Measurements from ENCODE around the gene GLT8D2. TPM values are rescaled to one million over a fixed set of nuclear protein-coding genes. Genes with fewer than 3 reads are reported as not detected.

The GLT8D2 gene
- total and polyA plus RNA-seq, 2 experiments from 2014 or later: 4.2 to 8.5 TPM

GRCh38 chr12:104059963-104060362 is 10.0 kb upstream of the GLT8D2 start (continued):
- TF ChIP-seq ZNF462 (CRISPR knock-in tag; IDR thresholded peaks at IDR 0.05) (no peak), NANOG (IDR thresholded peaks at IDR 0.05; ENCODE audit: borderline replicate concordance) (no peak), EZH2phosphoT487 (IDR thresholded peaks at IDR 0.05; ENCODE audit: unreplicated experiment) (no peak), STAT1 (IDR thresholded peaks at IDR 0.05; ENCODE audit: unreplicated experiment) (no peak), ZNF114 (CRISPR knock-in tag; IDR thresholded peaks at IDR 0.05) (no peak)

GRCh38 chr12:104058802-104059201 is 8.8 kb upstream of the GLT8D2 start:
- no peak for DNase-seq (ENCODE audit: low spot score)
- H3K27ac Mint-ChIP-seq: no peak overlapping the region
- no peak overlapping the region for H3K4me3 ChIP-seq
- peaks cover under 1% of the 10 kb centered on the region; the same call in 1 of the 2 replicates for H3F3A ChIP-seq (replicated peaks; ENCODE audit: low read depth)
- no peak overlapping the region for H3K4me3 Mint-ChIP-seq
- H3K4me2 ChIP-seq: no peak overlapping the region
- peaks cover 11% of the 10 kb centered on the region; the same call in 1 of the 2 replicates for H3K4me1 ChIP-seq (ENCODE audit: insufficient read depth)
- H2AFZ ChIP-seq: no peak overlapping the region
- H3K4me1 Mint-ChIP-seq: peaks cover 17% of the 10 kb centered on the region
- H3K9me2 ChIP-seq (ENCODE audit: insufficient read depth): no peaks in the 10 kb centered on the region
- no peaks in the 10 kb centered on the region for H3K36me3 ChIP-seq (ENCODE audit: insufficient read depth)
- H3K27me3 Mint-ChIP-seq (ENCODE audit: insufficient read depth, low read depth, poor library complexity): peaks cover 7% of the 10 kb centered on the region
- H3K27me3 ChIP-seq (ENCODE audit: insufficient read depth): peaks cover 6% of the 10 kb centered on the region; the same call in 1 of the 2 replicates
- TF ChIP-seq ZNF114 (CRISPR knock-in tag; IDR thresholded peaks at IDR 0.05) (no peak), ETS1 (IDR thresholded peaks at IDR 0.05) (no peak)
- H4K20me1 ChIP-seq (replicated peaks; ENCODE audit: insufficient read depth): no peaks in the 10 kb centered on the region
- ATAC-seq: no peak
- no peaks in the 10 kb centered on the region; the same call in 2 of the 3 replicates for H3K9me3 Mint-ChIP-seq
- no peak overlapping the region for H3K27ac ChIP-seq (ENCODE audit: low read depth)
- H3K36me3 Mint-ChIP-seq (ENCODE audit: low read depth): no peaks in the 10 kb centered on the region
- H3K79me2 ChIP-seq (replicated peaks; ENCODE audit: insufficient read depth): no peaks in the 10 kb centered on the region
